GM21723 (cell line): ENCODE results near the gene COL2A1.

ENCODE experiments used
- ATAC-seq: cut with Tn5 transposase; IDR thresholded peaks from one replicate; pipeline ENCODE4 v1.9.1; 2021; ENCODE audit warnings: mild to moderate bottlenecking, moderate library complexity; ENCODE audit not compliant: unreplicated experiment

COL2A1 gene

GRCh38 chr12:48004053-48004941 lies at the start of gene COL2A1:
TSS of gene COL2A1 (minus strand) at chr12:48004476. CDS start at chr12:48004321, 155 bp downstream.
- no peak for ATAC-seq

DNA sequence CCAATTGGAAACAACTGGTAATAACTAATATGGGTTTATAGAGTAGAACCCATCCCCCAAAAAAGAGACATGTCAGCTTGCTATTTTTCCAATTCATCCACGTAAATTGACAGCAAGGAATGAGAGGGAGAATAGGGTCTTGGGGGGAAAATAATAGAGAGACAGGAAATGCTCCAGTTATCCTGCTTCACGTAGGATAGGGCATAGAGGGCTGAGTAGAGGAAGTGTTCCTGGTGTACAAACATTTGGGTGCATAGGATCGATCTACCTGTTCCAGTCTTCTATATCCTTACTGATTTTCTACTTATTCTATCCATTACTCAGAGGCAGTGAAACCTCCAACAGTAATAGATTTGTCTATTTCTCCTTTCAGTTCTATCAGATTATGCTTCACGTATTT lies 49.6 kb upstream of the COL2A1 start:
- no peak for ATAC-seq

DNA sequence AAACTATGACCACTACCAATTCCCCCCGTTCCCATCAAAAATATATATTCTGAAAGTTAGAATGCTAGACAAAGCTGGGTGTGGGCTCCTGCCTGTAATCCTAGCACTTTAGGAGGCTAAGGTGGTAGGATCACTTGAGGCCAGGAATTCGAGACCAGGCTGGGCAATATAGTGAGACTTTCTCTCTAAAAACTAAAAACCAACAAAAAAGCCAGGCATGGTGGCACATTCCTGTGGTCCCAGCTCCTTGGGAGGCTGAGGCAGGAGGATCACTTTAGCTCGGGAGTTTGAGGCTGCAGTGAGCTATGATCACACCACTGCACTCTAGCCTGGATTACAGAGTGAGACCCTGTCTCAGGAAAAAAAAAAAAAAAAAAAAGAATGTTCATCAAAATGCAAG lies 48.8 kb upstream of the COL2A1 start:
- no peak for ATAC-seq

DNA sequence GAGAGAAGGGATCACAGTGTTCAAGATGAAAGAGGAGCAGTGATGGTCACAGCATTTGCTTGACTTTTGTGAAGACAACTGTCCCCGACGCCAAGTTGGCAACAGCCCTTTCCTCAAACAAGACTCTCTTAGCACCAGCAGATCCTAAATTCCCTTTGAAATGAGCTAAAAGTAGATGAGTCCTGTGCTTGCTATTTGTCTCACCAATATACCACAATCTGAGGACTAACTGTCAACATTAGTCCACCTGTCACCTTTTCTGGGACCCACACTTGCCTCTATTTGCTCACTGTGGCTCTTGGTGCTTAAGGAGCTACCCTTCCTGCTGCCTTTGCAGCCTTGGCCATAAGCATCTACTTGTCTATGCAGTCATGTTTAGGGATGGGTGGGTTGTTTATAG lies 47.4 kb upstream of the COL2A1 start:
- ATAC-seq = no peak

GRCh38 chr12:48050174-48050573 lies 45.9 kb upstream of the COL2A1 start:
- ATAC-seq = no peak

DNA sequence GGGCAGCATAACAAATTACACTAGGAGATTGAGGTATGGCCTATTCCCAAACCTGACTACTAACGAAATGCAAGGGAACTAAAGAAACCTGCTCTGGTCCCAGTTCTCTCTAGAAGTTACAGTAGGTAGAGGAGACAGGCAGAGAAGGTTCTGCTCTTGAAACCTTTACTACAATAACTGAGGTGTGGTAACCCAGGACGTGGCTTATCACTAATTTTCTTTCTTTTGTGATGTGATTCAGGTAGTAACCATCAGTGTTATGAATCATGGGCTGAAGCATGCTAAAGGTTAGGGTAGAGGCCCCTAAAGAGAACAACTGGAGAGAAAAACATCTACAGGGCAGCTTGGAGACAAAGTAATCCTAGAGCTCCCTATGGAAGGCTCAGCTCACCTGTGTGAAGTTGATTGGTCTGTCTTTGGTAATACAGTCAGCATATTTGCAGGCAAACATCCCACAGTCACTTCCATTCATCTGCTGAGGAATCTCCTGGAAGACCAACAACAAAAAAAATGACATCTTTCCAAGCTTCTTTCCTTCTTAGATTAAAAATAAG lies 41.8 kb upstream of the COL2A1 start:
- no peak for ATAC-seq

DNA sequence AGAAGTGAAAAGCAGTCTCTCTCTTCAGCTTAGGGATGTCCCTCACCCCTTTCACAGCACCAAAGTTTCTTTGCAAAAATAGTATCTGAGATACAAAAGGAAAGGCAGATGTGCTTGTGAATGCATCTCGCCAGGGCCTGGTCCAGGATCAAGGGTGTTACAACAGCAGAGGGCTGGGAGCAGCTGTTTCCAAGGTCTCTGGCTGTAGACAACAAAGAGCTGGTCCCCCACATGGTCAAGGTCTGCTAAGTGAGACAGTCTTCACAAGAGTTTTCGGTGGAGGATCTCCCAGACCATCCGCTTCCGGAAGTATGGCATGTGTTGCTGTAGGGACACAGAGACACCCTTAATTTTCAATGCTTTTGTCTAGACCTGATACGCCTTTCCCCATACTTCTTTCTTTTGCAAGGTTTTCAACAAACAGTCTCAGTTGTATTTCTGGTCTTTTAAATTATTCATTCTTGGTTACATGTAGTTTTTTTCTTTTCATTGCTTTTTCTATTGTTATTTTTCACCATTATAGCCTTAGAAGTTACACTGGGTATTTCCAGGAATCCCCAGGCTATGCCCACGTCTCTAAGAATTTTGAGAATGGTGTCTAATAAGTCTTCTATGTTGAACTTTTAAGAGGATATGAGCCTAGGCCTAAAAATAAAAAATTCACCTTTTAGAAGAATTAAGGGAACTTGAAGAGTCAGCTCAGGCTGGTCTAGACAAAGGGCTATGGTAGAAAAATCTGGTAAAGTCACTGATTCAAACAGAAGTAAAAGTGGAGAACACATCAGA lies 41.0 kb upstream of the COL2A1 start:
- no peak for ATAC-seq

DNA sequence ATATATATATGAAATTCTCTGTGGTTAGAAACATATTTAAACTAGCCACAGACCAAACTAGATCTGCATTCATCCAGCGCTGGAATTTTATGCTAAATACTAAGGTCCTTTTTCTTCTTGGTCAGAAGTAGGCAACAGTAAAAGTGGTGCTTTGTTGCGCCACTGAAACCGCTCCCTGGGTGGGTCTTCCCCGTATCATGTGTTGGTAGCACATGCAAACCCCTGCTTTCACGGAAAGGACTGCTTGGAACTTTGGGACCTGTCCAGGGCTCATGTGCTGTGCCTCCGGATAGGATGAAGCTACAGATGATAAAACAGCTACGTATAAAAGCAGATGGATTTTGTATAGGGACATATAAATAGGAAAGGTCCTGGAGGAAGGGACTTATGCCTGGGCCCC lies 40.1 kb upstream of the COL2A1 start:
- ATAC-seq = no peak

DNA sequence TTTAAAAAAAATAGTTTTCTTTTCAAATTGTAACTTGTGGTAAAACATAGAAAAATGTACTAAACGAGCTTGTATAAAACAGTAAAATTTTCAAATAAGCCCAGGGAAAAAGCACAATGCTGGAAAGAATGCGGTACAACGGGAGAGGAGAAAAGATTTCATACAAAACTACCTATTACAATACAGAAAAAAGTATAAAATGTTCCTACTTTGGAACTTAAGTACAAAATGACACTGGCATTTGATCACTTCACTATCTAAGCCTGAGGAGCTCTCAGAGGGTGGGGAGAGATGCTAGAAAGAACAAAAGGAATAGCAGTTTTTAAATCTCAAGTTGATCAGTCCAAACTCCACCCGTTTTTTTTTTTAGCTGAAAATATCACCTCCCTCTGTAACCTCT lies 39.5 kb upstream of the COL2A1 start:
- ATAC-seq = no peak

DNA sequence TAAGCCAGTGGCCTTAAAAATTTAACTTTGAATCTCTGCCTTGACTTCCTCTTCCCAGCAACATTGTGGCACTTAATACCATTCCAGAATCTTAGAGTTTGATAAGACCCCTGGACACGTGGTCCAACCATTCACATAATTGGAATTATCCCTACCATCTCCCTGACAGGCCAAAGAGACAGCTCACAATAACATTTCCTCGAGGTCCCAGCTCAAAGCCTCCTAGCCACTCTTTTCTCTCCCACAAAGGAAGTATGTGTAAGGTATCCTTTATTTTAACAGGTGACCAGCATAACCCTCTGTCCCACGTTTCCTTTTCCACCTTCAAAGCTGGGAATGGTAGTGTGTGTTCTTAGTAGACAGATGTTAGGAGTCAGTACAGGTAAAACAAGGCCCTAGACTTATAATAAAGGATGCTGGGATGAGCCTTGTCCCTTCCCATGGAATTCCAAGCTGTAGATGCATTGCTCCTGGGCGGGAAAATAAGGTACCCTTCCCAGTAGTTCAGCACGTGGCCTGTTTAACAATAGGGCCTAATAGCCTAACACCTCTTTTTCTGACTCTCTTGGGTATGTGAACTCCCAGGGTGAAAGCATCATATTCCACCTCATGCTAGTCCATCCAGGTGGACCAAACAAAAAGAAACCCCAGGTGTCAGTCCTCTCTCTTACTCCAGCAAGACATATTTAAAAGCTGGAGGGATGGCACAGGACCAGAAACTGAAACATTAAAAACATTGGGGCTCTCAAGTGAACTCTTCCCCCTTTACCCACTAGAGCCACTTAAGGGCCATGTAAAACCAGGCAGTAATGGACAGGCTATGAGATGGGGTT lies 37.5 kb upstream of the COL2A1 start:
- no peak for ATAC-seq

- no peak for ATAC-seq
Measured at GRCh38 chr12:48040354-48040753, 36.1 kb upstream of the COL2A1 start.

DNA sequence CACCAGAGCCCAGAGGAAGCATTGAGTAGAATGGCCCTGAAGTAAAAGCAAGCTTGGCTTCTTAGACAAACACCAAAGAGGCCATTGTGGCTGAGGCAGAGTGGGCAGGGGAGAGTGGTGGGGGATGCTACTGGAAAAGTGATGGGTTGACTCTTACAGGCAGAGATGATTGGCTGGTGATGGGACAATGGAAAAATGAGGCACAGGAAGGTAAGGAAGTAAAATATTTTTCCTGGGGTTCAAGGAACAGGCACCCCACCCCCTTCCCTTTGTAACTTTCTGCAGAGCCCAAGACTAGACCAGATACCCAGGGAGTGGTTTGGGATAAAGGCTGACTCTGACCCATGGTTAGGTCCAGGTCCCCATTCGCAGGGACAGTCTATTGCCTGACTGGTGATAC lies 34.9 kb upstream of the COL2A1 start:
- no peak for ATAC-seq

- ATAC-seq = no peak
Measured at GRCh38 chr12:48038085-48038484, 33.8 kb upstream of the COL2A1 start.

- ATAC-seq = no peak
Measured at GRCh38 chr12:48037267-48037915, 33.1 kb upstream of the COL2A1 start.

- no peak for ATAC-seq
Measured at GRCh38 chr12:48036818-48037217, 32.5 kb upstream of the COL2A1 start.

- no peak for ATAC-seq
Measured at GRCh38 chr12:48034835-48035805, 30.8 kb upstream of the COL2A1 start.

DNA sequence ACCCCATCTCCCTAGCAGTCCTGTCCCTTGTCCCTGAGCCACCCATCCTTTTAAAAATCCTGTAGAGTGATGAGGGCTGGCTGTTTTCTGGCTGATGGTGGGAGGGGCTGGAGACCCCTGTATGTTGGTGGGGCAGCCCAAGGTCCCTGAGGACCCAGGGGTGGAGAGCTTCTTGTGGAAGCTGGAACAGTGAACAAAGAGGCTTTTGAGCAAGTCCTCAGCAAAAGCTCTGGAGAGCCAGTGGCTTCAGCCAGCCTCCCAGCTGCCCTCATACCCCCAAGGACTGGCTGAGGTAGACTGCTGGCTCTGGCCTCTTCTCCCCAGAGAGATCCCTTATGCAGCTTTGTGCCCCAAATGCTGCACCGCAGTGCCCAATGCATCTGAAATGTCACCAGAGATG lies 29.2 kb upstream of the COL2A1 start:
- ATAC-seq = no peak

- no peak for ATAC-seq
Measured at GRCh38 chr12:48032597-48032996, 28.3 kb upstream of the COL2A1 start.
